Measurements from ENCODE around the gene FREM2. TPM values are rescaled to one million over a fixed set of nuclear protein-coding genes. Genes with fewer than 3 reads are reported as not detected.

Gene FREM2
- total RNA-seq, 1 donor from 2014 or later = under 0.01 TPM

DNA sequence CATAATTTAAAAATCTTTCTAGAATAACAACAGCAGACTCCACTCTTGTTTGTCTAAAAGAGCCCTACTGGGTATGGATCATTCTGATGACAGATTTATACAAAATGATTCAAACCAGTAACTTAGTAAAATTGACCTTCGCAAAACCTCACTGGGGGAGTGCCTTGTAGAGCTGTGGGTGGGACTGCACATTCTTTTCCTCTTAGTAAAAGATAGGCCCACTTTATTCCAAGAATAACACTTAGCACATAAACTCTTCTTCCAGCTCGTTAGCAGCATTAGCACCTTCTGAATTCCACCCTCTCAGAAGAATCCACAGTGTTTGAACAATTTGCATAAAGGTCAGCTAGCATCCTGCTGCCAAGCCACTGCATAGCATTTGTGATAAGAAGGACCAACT is 196.9 kb downstream of the FREM2 start:
- DNase-seq (ENCODE audit: low read depth in 2 of 2) = no peak

DNA sequence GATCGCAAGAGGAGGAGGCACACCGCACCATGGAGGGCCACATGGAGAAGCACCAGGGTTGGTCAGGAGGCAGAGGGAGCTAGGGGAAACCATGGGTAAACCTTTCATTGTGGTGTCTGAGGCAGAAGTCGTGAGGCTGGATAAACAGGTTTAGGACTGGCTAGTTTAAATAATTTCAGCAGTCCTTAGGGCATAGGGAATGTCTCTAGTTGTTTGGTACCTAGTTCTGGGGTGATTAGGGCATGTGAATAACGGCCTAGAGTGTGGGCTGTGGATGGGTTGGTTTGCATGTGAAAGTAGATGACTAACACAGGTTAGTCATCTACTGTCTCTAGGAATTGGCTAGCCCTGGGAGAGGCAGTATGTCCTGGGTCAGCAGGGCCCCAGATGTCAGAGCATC is 201.4 kb downstream of the FREM2 start:
- DNase-seq (ENCODE audit: low read depth in 2 of 2) = no peak

DNA sequence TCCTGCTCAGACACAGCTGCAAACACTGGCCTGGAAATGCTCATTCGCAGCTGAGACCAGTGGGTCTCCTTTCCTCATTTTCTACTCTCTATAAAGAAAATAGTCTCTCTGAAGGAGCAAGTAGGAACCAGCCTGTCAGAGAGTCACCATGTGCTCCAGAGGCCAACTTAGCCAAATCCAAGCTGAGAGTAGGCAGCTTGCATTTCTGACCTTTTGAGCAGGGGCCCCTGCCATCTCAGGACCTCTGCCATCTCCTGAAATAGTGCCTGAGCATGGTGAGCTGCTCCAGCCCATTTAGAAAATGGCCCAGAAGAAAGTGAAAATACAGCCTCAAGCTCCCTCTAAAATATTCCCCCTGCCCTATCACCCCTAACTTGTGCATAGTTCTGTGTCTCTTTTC is 208.2 kb downstream of the FREM2 start:
- DNase-seq (ENCODE audit: low read depth in 2 of 2) = no peak

- no peak for DNase-seq (ENCODE audit: low read depth in 2 of 2)
Observed at GRCh38 chr13:38897521-38897920, 210.6 kb downstream of the FREM2 start.

GRCh38 chr13:38898481-38898880 is 211.6 kb downstream of the FREM2 start:
- DNase-seq (ENCODE audit: low read depth in 2 of 2) = no peak

- DNase-seq (ENCODE audit: low read depth in 2 of 2) = no peak
Observed at GRCh38 chr13:38899571-38899970, 212.7 kb downstream of the FREM2 start.

DNA sequence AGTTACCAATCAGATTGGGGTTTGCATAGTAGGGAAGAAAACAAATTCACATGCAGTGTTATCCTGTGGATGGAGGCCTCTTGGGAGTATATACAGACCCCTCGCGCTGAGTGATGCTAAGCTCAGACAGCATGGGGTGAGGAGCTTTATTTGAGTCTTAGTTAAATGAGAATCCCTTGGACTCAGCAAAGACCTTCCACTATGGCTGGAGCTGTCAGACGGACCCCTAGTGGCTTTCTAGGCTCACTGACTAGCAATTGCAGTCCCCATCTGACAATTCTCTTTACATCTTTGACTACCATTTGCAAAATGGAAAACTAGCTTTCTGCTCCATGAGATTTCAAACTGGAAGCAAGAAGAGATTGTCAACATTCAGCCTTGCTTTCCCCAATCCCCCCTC is 213.3 kb downstream of the FREM2 start:
- DNase-seq (ENCODE audit: low read depth in 2 of 2) = no peak

GRCh38 chr13:38902551-38902950 is 215.7 kb downstream of the FREM2 start:
- no peak for DNase-seq (ENCODE audit: low read depth in 2 of 2)

- no peak for DNase-seq (ENCODE audit: low read depth in 2 of 2)
Observed at GRCh38 chr13:38905081-38905480, 218.2 kb downstream of the FREM2 start.

- no peak for DNase-seq (ENCODE audit: low read depth in 2 of 2)
Observed at GRCh38 chr13:38905861-38906260, 219.0 kb downstream of the FREM2 start.

DNA sequence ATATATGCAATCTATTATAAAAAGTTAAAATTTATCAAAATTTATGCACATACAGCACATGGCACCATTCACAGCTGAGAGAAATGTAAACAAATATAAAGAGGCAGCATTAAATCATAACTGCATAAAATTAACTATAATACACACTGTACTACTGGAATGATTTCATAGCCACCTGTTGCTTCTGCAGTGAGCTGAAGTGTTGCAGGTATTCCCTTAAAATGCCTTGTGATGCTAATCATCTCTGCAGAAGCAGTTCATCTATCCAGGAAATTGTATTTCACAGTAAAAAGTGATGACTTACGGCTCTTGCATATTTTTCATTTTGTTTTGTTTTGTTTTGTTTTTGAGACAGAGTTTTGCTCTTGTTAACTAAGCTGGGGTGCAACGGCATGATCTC is 221.7 kb downstream of the FREM2 start:
- DNase-seq (ENCODE audit: low read depth in 2 of 2) = no peak

GRCh38 chr13:38914070-38914469 is 227.2 kb downstream of the FREM2 start:
- no peak for DNase-seq (ENCODE audit: low read depth in 2 of 2)

- DNase-seq (ENCODE audit: low read depth in 2 of 2) = no peak
Observed at GRCh38 chr13:38921081-38921480, 234.2 kb downstream of the FREM2 start.

DNA sequence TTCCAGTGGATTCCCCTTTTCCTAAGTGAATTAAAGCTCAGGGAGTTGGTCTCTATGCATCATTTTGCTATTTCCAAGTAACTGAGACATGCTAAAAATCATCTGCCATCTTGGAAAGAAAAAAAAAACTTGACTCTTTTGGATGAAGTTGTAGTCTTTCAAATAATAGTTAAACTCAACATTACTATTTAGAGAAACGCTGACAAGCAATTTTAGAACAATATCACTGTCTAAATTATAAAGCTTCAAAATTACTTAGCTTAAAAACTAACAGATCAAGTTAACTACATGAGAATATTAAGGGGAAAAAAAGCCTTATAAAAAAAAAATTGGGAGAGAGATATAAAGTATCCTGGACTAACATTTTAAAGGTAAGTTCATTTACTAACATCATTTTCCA is 235.3 kb downstream of the FREM2 start:
- DNase-seq (ENCODE audit: low read depth in 2 of 2) = no peak

- no peak for DNase-seq (ENCODE audit: low read depth in 2 of 2)
Observed at GRCh38 chr13:38933786-38934185, 246.9 kb downstream of the FREM2 start.
